Mucosa of rectum (tissue), 2 donors: ENCODE measurements around the gene CYB5R3.
"Not testable (repeated sequence)": the region's sequence is repeated elsewhere in the genome, so short reads cannot be mapped to it uniquely, and the experiment has no call there.

ENCODE experiments used
- H3K27ac ChIP-seq, 2 donors: one replicate each; pipeline ENCODE4 v1.7.0; 2013; ENCODE audit warnings: inconsistent platforms in 2 of 2, low read depth in 2 of 2, low read length in 2 of 2
- H3K27me3 ChIP-seq, 2 donors: one replicate each; pipeline ENCODE4 v1.7.0; 2013; ENCODE audit warnings: low read length in 2 of 2; ENCODE audit not compliant: control insufficient read depth in 2 of 2, insufficient read depth in 2 of 2
- H3K36me3 ChIP-seq, 2 donors: one replicate each; pipeline ENCODE4 v1.7.0; 2013; ENCODE audit warnings: low read length in 2 of 2; ENCODE audit not compliant: control insufficient read depth in 2 of 2, insufficient read depth in 2 of 2
- H3K4me1 ChIP-seq, 2 donors: one replicate each; pipeline ENCODE4 v1.7.0; 2013; ENCODE audit warnings: low read length in 2 of 2, mild to moderate bottlenecking in 1 of 2; ENCODE audit not compliant: control insufficient read depth in 2 of 2, insufficient read depth in 2 of 2
- H3K4me3 ChIP-seq, 2 donors: one replicate each; pipeline ENCODE4 v1.7.0; 2013; ENCODE audit warnings: low read length in 2 of 2
- H3K9ac ChIP-seq, 2 donors: one replicate each; pipeline ENCODE4 v1.7.0; 2013; ENCODE audit warnings: low read length in 2 of 2, low read depth in 1 of 2, mild to moderate bottlenecking in 1 of 2
- H3K9me3 ChIP-seq, 2 donors: one replicate each; pipeline ENCODE4 v1.7.0; 2013; ENCODE audit warnings: low read length in 2 of 2; ENCODE audit not compliant: control insufficient read depth in 2 of 2
- donor health status: healthy.
- donor health status: Normal muscosa, but diverticular disease.

The CYB5R3 gene

DNA sequence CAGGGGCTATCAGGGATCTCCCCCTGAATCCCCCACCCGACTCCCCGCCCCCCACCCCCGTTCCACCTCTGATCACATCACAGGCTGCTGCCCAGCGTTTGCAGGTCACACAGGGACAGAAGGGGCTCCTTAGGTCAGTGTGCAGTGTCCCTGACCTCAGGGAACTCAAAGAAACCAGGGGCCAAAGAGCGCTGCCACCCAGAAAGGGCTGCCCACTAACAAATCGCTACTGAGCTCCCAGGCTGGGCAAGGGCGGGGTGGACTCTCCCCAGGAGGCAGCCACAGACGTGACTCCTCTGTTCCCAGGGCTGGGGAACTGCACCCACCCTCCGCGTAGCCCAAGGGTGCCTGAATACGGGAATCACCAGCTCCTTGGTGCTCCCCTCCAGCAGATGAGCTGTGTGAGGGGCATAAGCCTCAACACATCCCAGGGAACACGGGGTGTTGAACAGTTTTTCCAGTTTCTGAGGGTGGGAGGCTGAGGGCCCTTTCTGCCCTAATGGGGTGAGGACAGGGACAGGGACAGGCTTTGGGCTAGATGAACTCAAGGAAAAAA lies 24.6 kb downstream of the CYB5R3 start:
- no peak overlapping the region for H3K27ac ChIP-seq
- no peaks in the 10 kb centered on the region for H3K9me3 ChIP-seq
- no peak overlapping the region for H3K9ac ChIP-seq
- no peak overlapping the region for H3K4me3 ChIP-seq
- H3K36me3 ChIP-seq, result peaks cover 29 to 39% of the 10 kb centered on the region in 2 donors
- no peaks in the 10 kb centered on the region for H3K27me3 ChIP-seq
- H3K4me1 ChIP-seq, result peaks cover 19 to 44% of the 10 kb centered on the region in 2 donors

GRCh38 chr22:42623756-42624441 lies 25.3 kb downstream of the CYB5R3 start:
- peaks cover 19 to 46% of the 10 kb centered on the region in 2 donors for H3K4me1 ChIP-seq
- H3K4me3 ChIP-seq, result no peak overlapping the region
- no peaks in the 10 kb centered on the region for H3K9me3 ChIP-seq
- H3K27me3 ChIP-seq, result no peaks in the 10 kb centered on the region
- H3K36me3 ChIP-seq, result peaks cover 33 to 41% of the 10 kb centered on the region in 2 donors
- peak overlapping the region in 1 of 2 donors; percentile 63 for H3K27ac ChIP-seq
- H3K9ac ChIP-seq, result peak overlapping the region in 1 of 2 donors; percentile 9

DNA sequence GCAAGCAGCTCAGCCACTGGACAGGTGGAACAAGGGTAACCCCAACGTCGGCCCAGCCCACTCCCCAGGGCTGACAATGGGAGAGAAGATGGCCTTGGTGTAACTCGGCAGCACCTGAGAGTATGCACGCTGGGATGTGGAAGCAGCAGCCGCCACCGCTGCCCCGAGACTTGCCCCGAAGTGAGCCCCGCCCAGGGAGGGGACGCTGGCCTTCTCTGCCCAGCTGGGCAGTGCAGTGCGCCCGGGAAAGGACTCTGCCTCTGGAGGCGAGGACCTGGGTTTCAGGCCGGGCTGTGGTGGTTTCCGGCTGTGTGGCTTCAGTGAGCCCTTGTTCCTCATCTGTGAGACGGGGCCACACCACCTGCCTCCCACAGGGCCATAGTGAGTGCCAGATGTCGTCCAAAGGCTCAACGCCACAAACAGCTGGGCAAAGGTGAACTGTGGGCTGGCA lies 25.9 kb downstream of the CYB5R3 start:
- Histone ChIP-seq H3K9ac (peak overlapping the region in 1 of 2 donors; percentile 9), H3K27me3 (no peaks in the 10 kb centered on the region), H3K4me3 (no peak overlapping the region), H3K36me3 (peaks cover 27 to 35% of the 10 kb centered on the region in 2 donors), H3K4me1 (peaks cover 19 to 46% of the 10 kb centered on the region in 2 donors), H3K9me3 (no peaks in the 10 kb centered on the region), H3K27ac (peak overlapping the region in 1 of 2 donors; percentile 63)

- Histone ChIP-seq H3K27ac (peak overlapping the region in 1 of 2 donors; percentile 93), H3K27me3 (no peaks in the 10 kb centered on the region), H3K4me1 (peaks cover 19 to 46% of the 10 kb centered on the region in 2 donors), H3K4me3 (no peak overlapping the region), H3K9ac (peak overlapping the region in 1 of 2 donors; percentile 19), H3K9me3 (no peaks in the 10 kb centered on the region), H3K36me3 (peaks cover 16 to 26% of the 10 kb centered on the region in 2 donors)
Observed at GRCh38 chr22:42622061-42622710, 27.0 kb downstream of the CYB5R3 start.

DNA sequence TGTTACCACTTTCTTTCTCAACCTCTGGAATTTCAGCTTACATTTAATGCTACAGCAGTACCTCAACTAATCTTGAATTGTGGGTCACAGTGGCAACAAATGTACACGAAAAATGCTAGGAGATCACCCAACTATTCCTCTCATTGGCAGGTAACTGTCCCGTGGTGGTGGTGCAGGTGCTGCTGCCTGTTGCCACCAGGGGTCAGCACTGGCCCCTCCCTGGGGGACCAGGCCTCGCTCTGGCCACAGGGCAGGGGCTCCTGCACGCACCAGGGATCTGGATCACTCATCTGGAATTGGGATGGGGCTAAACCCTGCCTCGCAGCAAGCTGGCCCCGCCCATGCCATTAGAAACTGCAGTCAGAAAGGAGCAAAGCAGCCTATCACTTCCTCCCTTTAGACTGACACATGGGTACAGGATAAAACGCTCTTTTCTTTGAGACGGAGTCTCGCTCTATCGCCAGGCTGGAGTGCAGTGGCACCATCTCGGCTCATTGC lies 27.6 kb downstream of the CYB5R3 start:
- Histone ChIP-seq H3K9ac (peak overlapping the region in 1 of 2 donors; percentile 72), H3K27me3 (no peaks in the 10 kb centered on the region), H3K27ac (peak overlapping the region; percentile 77 to 93), H3K4me1 (peaks cover 19 to 46% of the 10 kb centered on the region in 2 donors), H3K9me3 (no peaks in the 10 kb centered on the region), H3K36me3 (peaks cover 10 to 21% of the 10 kb centered on the region in 2 donors), H3K4me3 (peak overlapping the region; percentile 5 to 8)

DNA sequence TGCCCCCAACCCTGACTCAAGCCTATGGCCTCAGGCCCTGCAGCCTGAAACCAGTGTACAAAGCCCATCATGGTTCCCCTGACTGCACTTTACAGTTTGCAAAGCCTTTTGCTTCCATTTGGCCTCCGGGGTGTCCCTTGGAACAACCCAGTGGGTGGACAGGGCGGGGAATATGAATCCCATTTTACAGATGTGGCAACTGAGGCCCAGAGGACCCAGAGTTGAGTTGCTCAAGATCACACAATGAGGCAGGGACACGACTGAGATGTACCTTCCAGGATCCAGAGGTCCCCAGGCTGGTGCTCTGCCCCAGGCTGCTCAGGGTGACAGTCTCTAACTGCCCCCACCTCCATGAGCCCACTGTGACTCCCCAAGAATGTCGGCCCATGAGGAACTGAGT lies 29.1 kb downstream of the CYB5R3 start:
- no peaks in the 10 kb centered on the region for H3K9me3 ChIP-seq
- H3K4me1 ChIP-seq, result peaks cover 30 to 55% of the 10 kb centered on the region in 2 donors
- peak overlapping the region; percentile 56 to 72 for H3K9ac ChIP-seq
- H3K27me3 ChIP-seq, result no peaks in the 10 kb centered on the region
- H3K27ac ChIP-seq, result peak overlapping the region; percentile 77 to 93
- H3K36me3 ChIP-seq, result peaks cover 5 to 17% of the 10 kb centered on the region in 2 donors
- peak overlapping the region; percentile 27 to 48 for H3K4me3 ChIP-seq

GRCh38 chr22:42619261-42620063 lies 29.7 kb downstream of the CYB5R3 start:
- Histone ChIP-seq H3K9ac (peak overlapping the region in 1 of 2 donors; percentile 72), H3K4me1 (peaks cover 30 to 53% of the 10 kb centered on the region in 2 donors), H3K36me3 (peaks cover 5 to 17% of the 10 kb centered on the region in 2 donors), H3K27ac (peak overlapping the region; percentile 77 to 93), H3K4me3 (no peak overlapping the region), H3K27me3 (no peaks in the 10 kb centered on the region), H3K9me3 (no peaks in the 10 kb centered on the region)

- H3K27me3 ChIP-seq, result no peaks in the 10 kb centered on the region
- H3K36me3 ChIP-seq, result peaks cover 5 to 7% of the 10 kb centered on the region in 2 donors
- no peak overlapping the region for H3K9ac ChIP-seq
- no peak overlapping the region for H3K4me3 ChIP-seq
- peak overlapping the region in 1 of 2 donors; percentile 4 for H3K27ac ChIP-seq
- H3K4me1 ChIP-seq, result peaks cover 41 to 44% of the 10 kb centered on the region in 2 donors
- no peaks in the 10 kb centered on the region for H3K9me3 ChIP-seq
Observed at GRCh38 chr22:42617155-42617983, 31.8 kb downstream of the CYB5R3 start.

- Histone ChIP-seq H3K4me1 (peaks cover 34 to 39% of the 10 kb centered on the region in 2 donors), H3K4me3 (peak overlapping the region; percentile 89 to 94), H3K27ac (peak overlapping the region; percentile 97 to 99), H3K9ac (peak overlapping the region; percentile 94 to 97), H3K36me3 (peaks cover 5 to 11% of the 10 kb centered on the region in 2 donors)
- not testable (repeated sequence) for H3K27me3 ChIP-seq, H3K9me3 ChIP-seq
Observed at GRCh38 chr22:42615860-42616175, 33.4 kb downstream of the CYB5R3 start.
